Eye (tissue), 1 donor: Measurements from ENCODE around the gene SLC16A10.
"Not testable (repeated sequence)": the region's sequence is repeated elsewhere in the genome, so short reads cannot be mapped to it uniquely, and the experiment has no call there.

Source experiments
- DNase-seq: peaks from one replicate; pipeline ENCODE4 v3.0.0-alpha.2; 2015

The SLC16A10 gene

GRCh38 chr6:111221804-111222203, 134.5 kb downstream of the SLC16A10 start:
- no peak for DNase-seq

GRCh38 chr6:111222341-111222740, 135.0 kb downstream of the SLC16A10 start:
- no peak for DNase-seq

GRCh38 chr6:111228094-111228493, 140.8 kb downstream of the SLC16A10 start:
- DNase-seq, result no peak

- no peak for DNase-seq
These were observed 143.2 kb downstream of the SLC16A10 start for GRCh38 chr6:111230351-111231089.

- DNase-seq, result no peak
These were observed 143.8 kb downstream of the SLC16A10 start for GRCh38 chr6:111231090-111231459.

- DNase-seq, result no peak
These were observed 150.5 kb downstream of the SLC16A10 start for GRCh38 chr6:111237852-111238251.

GRCh38 chr6:111238464-111239119, 151.3 kb downstream of the SLC16A10 start:
- no peak for DNase-seq

GRCh38 chr6:111239461-111239860, 152.2 kb downstream of the SLC16A10 start:
- DNase-seq, result no peak

GRCh38 chr6:111242452-111242851, 155.1 kb downstream of the SLC16A10 start:
- no peak for DNase-seq

GRCh38 chr6:111243095-111243494, 155.8 kb downstream of the SLC16A10 start:
- no peak for DNase-seq

- no peak for DNase-seq
These were observed 161.5 kb downstream of the SLC16A10 start for GRCh38 chr6:111248789-111249188.

- no peak for DNase-seq
These were observed 163.6 kb downstream of the SLC16A10 start for GRCh38 chr6:111250791-111251354.

GRCh38 chr6:111252726-111253125, 165.4 kb downstream of the SLC16A10 start:
- no peak for DNase-seq

GRCh38 chr6:111254004-111254778, 166.9 kb downstream of the SLC16A10 start:
- no peak for DNase-seq

GRCh38 chr6:111254779-111255166, 167.5 kb downstream of the SLC16A10 start:
- DNase-seq, result no peak

GRCh38 chr6:111255838-111256237, 168.5 kb downstream of the SLC16A10 start:
- not testable (repeated sequence) for DNase-seq

GRCh38 chr6:111256646-111257045, 169.3 kb downstream of the SLC16A10 start:
- no peak for DNase-seq

- no peak for DNase-seq
These were observed 170.7 kb downstream of the SLC16A10 start for GRCh38 chr6:111258010-111258409.

- DNase-seq, result no peak
These were observed 171.3 kb downstream of the SLC16A10 start for GRCh38 chr6:111258615-111259088.

GRCh38 chr6:111259089-111259831, 172.0 kb downstream of the SLC16A10 start:
- peak; percentile 100 for DNase-seq

- DNase-seq, result no peak
These were observed 173.4 kb downstream of the SLC16A10 start for GRCh38 chr6:111260570-111261298.

GRCh38 chr6:111263837-111264236, 176.5 kb downstream of the SLC16A10 start:
- DNase-seq, result no peak
